H9 (cell line): Measurements from ENCODE around the gene RNASE2. TPM values are rescaled to one million over a fixed set of nuclear protein-coding genes. Genes with fewer than 3 reads are reported as not detected.
"Not testable (repeated sequence)": the region's sequence is repeated elsewhere in the genome, so short reads cannot be mapped to it uniquely, and the experiment has no call there.

Source experiments
- DNase-seq: peaks from one replicate; pipeline ENCODE4 v3.0.0-alpha.2; 2017
- H2AFZ ChIP-seq: one replicate; pipeline ENCODE4 v1.6.1; 2013; ENCODE audit warnings: mild to moderate bottlenecking, low read length, control low read depth, moderate library complexity
- H2AK5ac ChIP-seq: 2 replicates; pipeline ENCODE4 v1.6.1; 2013; ENCODE audit warnings: low read length, control low read depth, mixed read lengths; ENCODE audit not compliant: insufficient read length
- H2BK120ac ChIP-seq: one replicate; pipeline ENCODE4 v1.6.1; 2013; ENCODE audit warnings: low read depth, mild to moderate bottlenecking, low read length, control low read depth, inconsistent platforms; ENCODE audit not compliant: poor library complexity, severe bottlenecking
- H2BK12ac ChIP-seq: 2 replicates; pipeline ENCODE4 v1.6.1; 2013; ENCODE audit warnings: low read length, control low read depth, mixed read lengths, low read depth; ENCODE audit not compliant: insufficient read length
- H2BK15ac ChIP-seq: 2 replicates; pipeline ENCODE4 v1.6.1; 2013; ENCODE audit warnings: low read depth, low read length, control low read depth
- H2BK20ac ChIP-seq: one replicate; pipeline ENCODE4 v1.6.1; 2013; ENCODE audit warnings: low read depth, mild to moderate bottlenecking, low read length, control low read depth, inconsistent platforms; ENCODE audit not compliant: poor library complexity, severe bottlenecking
- H2BK5ac ChIP-seq: 2 replicates; pipeline ENCODE4 v1.6.1; 2013; ENCODE audit warnings: low read length, control low read depth, mixed read lengths; ENCODE audit not compliant: insufficient read length
- H3K14ac ChIP-seq: 2 replicates; pipeline ENCODE4 v1.6.1; 2013; ENCODE audit warnings: low read length, control low read depth; ENCODE audit not compliant: insufficient read depth
- H3K18ac ChIP-seq: 2 replicates; pipeline ENCODE4 v1.6.1; 2013; ENCODE audit warnings: low read depth, mild to moderate bottlenecking, mixed read lengths, low read length, control low read depth; ENCODE audit not compliant: insufficient read length
- H3K23ac ChIP-seq: 2 replicates; pipeline ENCODE4 v1.6.1; 2013; ENCODE audit warnings: low read length, control low read depth, mixed read lengths, low read depth; ENCODE audit not compliant: insufficient read length
- H3K23me2 ChIP-seq: 2 replicates; pipeline ENCODE4 v1.6.1; 2013; ENCODE audit warnings: low read depth, mild to moderate bottlenecking, mixed read lengths, low read length, control low read depth; ENCODE audit not compliant: insufficient read length, poor library complexity, severe bottlenecking
- H3K27ac ChIP-seq: 2 replicates; pipeline ENCODE4 v1.5.1; 2013; ENCODE audit warnings: low read length, control low read depth, mixed read lengths, low read depth; ENCODE audit not compliant: insufficient read length
- H3K27me3 ChIP-seq: 2 replicates; pipeline ENCODE4 v1.6.1; 2013; ENCODE audit warnings: low read length, control low read depth, inconsistent platforms; ENCODE audit not compliant: insufficient read depth
- H3K4ac ChIP-seq: 2 replicates; pipeline ENCODE4 v1.6.1; 2013; ENCODE audit warnings: low read depth, mild to moderate bottlenecking, control low read depth, inconsistent platforms, low read length, moderate library complexity
- H3K4me1 ChIP-seq: 2 replicates; pipeline ENCODE4 v1.6.1; 2013; ENCODE audit warnings: low read length, control low read depth, inconsistent platforms; ENCODE audit not compliant: insufficient read depth
- H3K4me2 ChIP-seq: 2 replicates; pipeline ENCODE4 v1.6.1; 2013; ENCODE audit warnings: low read length, control low read depth, mixed read lengths; ENCODE audit not compliant: insufficient read length, insufficient read depth
- H3K56ac ChIP-seq: 2 replicates; pipeline ENCODE4 v1.6.1; 2013; ENCODE audit warnings: low read depth, mild to moderate bottlenecking, mixed read lengths, low read length, control low read depth; ENCODE audit not compliant: insufficient read length
- H3K79me1 ChIP-seq: 2 replicates; pipeline ENCODE4 v1.6.1; 2013; ENCODE audit warnings: low read depth, mild to moderate bottlenecking, moderate library complexity, low read length, control low read depth, inconsistent platforms; ENCODE audit not compliant: insufficient read depth, poor library complexity, severe bottlenecking
- H3K79me2 ChIP-seq: 2 replicates; pipeline ENCODE4 v1.6.1; 2013; ENCODE audit warnings: low read length, control low read depth, inconsistent platforms; ENCODE audit not compliant: insufficient read depth
- H3K9ac ChIP-seq: 2 replicates; pipeline ENCODE4 v1.6.1; 2013; ENCODE audit warnings: low read length, control low read depth, mixed read lengths; ENCODE audit not compliant: insufficient read length; ENCODE audit errors: extremely low read depth
- H3K9me3 ChIP-seq: one replicate; pipeline ENCODE4 v1.6.1; 2013; ENCODE audit warnings: low read depth, low read length, inconsistent platforms; ENCODE audit not compliant: control insufficient read depth
- H3T11ph ChIP-seq: one replicate; pipeline ENCODE4 v1.6.1; 2013; ENCODE audit warnings: mild to moderate bottlenecking, low read length, control low read depth, inconsistent platforms
- H4K20me1 ChIP-seq: one replicate; pipeline ENCODE4 v1.6.1; 2013; ENCODE audit not compliant: control insufficient read depth, insufficient read length, insufficient read depth
- H4K5ac ChIP-seq: 2 replicates; pipeline ENCODE4 v1.6.1; 2013; ENCODE audit warnings: low read depth, mild to moderate bottlenecking, mixed read lengths, low read length, control low read depth; ENCODE audit not compliant: insufficient read length
- H4K8ac ChIP-seq: replicated peaks from 2 replicates; pipeline ENCODE4 v1.6.1; 2013; ENCODE audit warnings: low read length, control low read depth, mixed read lengths, low read depth; ENCODE audit not compliant: insufficient read length
- H4K91ac ChIP-seq: 2 replicates; pipeline ENCODE4 v1.6.1; 2013; ENCODE audit warnings: low read depth, mild to moderate bottlenecking, moderate library complexity, mixed read lengths, low read length, control low read depth; ENCODE audit not compliant: insufficient read length
- H3K27ac Mint-ChIP-seq, 3 experiments: 2 replicates in 2 of 3; 3 replicates in 1 of 3; pipeline ENCODE4 v1.8.0; 2020 to 2021; ENCODE audit warnings: mixed read lengths in 3 of 3, mild to moderate bottlenecking in 1 of 3, moderate library complexity in 1 of 3
- H3K27me3 Mint-ChIP-seq: 2 replicates; pipeline ENCODE4 v1.8.0; 2021; ENCODE audit warnings: low read depth, mild to moderate bottlenecking, moderate library complexity, mixed read lengths
- H3K36me3 Mint-ChIP-seq, 3 experiments: 2 replicates in 2 of 3; 3 replicates in 1 of 3; pipeline ENCODE4 v1.8.0; 2020 to 2021; ENCODE audit warnings: low read depth in 3 of 3, mixed read lengths in 3 of 3; ENCODE audit not compliant: insufficient read depth in 1 of 3
- H3K4me1 Mint-ChIP-seq, 2 experiments: 2 replicates each; pipeline ENCODE4 v1.8.0; 2020; ENCODE audit warnings: mixed read lengths in 2 of 2
- H3K4me3 Mint-ChIP-seq, 2 experiments: 2 replicates in 1 of 2; 3 replicates in 1 of 2; pipeline ENCODE4 v1.8.0; 2020 to 2021; ENCODE audit warnings: mild to moderate bottlenecking in 2 of 2, mixed read lengths in 2 of 2, moderate library complexity in 1 of 2
- H3K9me3 Mint-ChIP-seq, 2 experiments: 2 replicates in 1 of 2; 3 replicates in 1 of 2; pipeline ENCODE4 v1.8.0; 2020; ENCODE audit warnings: mild to moderate bottlenecking in 2 of 2, mixed read lengths in 2 of 2, moderate library complexity in 1 of 2
- CTCF ChIP-seq: fragments of 200-600 bp; sonication (generic); conservative IDR thresholded peaks from 3 replicates; pipeline ENCODE4 v1.8.0; 2021; ENCODE audit warnings: antibody characterized with exemption, mild to moderate bottlenecking
- WGBS: extraction: QIAGEN DNeasy Blood & Tissue Kit; methylation state at CpG from one replicate; pipeline ENCODE4 v1.1.7; 2013; ENCODE audit warnings: missing lambda C conversion rate, low lambda C conversion rate, mixed read lengths; ENCODE audit not compliant: insufficient read length; ENCODE audit errors: extremely low coverage; 5-methylcytosine and 5-hydroxymethylcytosine counted together
- total RNA-seq: library from RNA; stranded (reverse); gene quantifications from 2 replicates; pipeline ENCODE4 v1.2.1, GENCODE V29; 2021

Gene RNASE2
- total RNA-seq, 1 experiment from 2014 or later, result not detected

GRCh38 chr14:20982646-20983369, 27.5 kb downstream of the RNASE2 start:
- no peaks in the 10 kb centered on the region for H3K9me3 Mint-ChIP-seq
- H4K20me1 ChIP-seq, result no peaks in the 10 kb centered on the region
- no peak overlapping the region for H2BK20ac ChIP-seq

GRCh38 chr14:20985650-20986049, 30.4 kb downstream of the RNASE2 start:
- not testable (repeated sequence) for H3K4me3 Mint-ChIP-seq, H3K23ac ChIP-seq, H3K4me1 Mint-ChIP-seq, H3K79me2 ChIP-seq, H3K4me1 ChIP-seq, H3K79me1 ChIP-seq, H3K9me3 Mint-ChIP-seq, H2BK5ac ChIP-seq, H3K27ac Mint-ChIP-seq, H3K9me3 ChIP-seq, H4K8ac ChIP-seq, H4K5ac ChIP-seq, H3K56ac ChIP-seq, H2AK5ac ChIP-seq, H2AFZ ChIP-seq, H3K27ac ChIP-seq, H3K4me2 ChIP-seq, H4K20me1 ChIP-seq, H2BK20ac ChIP-seq, H2BK120ac ChIP-seq, H2BK12ac ChIP-seq, H3K23me2 ChIP-seq, H3K27me3 ChIP-seq, DNase-seq, H3K36me3 Mint-ChIP-seq, H3T11ph ChIP-seq, H3K4ac ChIP-seq, H3K9ac ChIP-seq, H3K27me3 Mint-ChIP-seq, H4K91ac ChIP-seq, H3K18ac ChIP-seq, H2BK15ac ChIP-seq, H3K14ac ChIP-seq
- no CpG with 5 or more reads among the region's 4 CpGs for WGBS

More at GRCh38 chr14:20982646-20983369, 27.5 kb downstream of the RNASE2 start:
- no peaks in the 10 kb centered on the region for H3K4me1 ChIP-seq
- no peak for DNase-seq
- no peak overlapping the region for H3K4me2 ChIP-seq
- H3K79me1 ChIP-seq, result no peaks in the 10 kb centered on the region
- H4K91ac ChIP-seq, result no peak overlapping the region
- no peak overlapping the region for H3K56ac ChIP-seq
- no peak overlapping the region for H2AK5ac ChIP-seq
- no peak overlapping the region for H2BK120ac ChIP-seq
- Mint-ChIP-seq H3K27me3 (peaks cover 11% of the 10 kb centered on the region), H3K4me1 (no peaks in the 10 kb centered on the region), H3K36me3 (no peaks in the 10 kb centered on the region), H3K27ac (no peak overlapping the region), H3K4me3 (no peak overlapping the region)
- H2BK15ac ChIP-seq, result no peak overlapping the region
- H4K8ac ChIP-seq, result no peak overlapping the region
- H3K9me3 ChIP-seq, result no peaks in the 10 kb centered on the region
- H2AFZ ChIP-seq, result no peak overlapping the region
- H3K18ac ChIP-seq, result no peak overlapping the region
- no peak for TF ChIP-seq CTCF
- no peak overlapping the region for H4K5ac ChIP-seq
- H2BK5ac ChIP-seq, result no peak overlapping the region
- no peak overlapping the region for H3K14ac ChIP-seq
- H3K27me3 ChIP-seq, result 0 out of 2 replicates have a peak, but pooled peaks cover 2% of the 10 kb centered on the region
- no peak overlapping the region for H3K4ac ChIP-seq
- no peak overlapping the region for H3T11ph ChIP-seq
- no peak overlapping the region for H3K9ac ChIP-seq
- H3K27ac ChIP-seq, result no peak overlapping the region
- no peak overlapping the region for H2BK12ac ChIP-seq
- no CpG with 5 or more reads among the region's 2 CpGs for WGBS
- no peaks in the 10 kb centered on the region for H3K23me2 ChIP-seq
- no peaks in the 10 kb centered on the region for H3K79me2 ChIP-seq
- no peak overlapping the region for H3K23ac ChIP-seq
